ENCODE measurements around the gene GSTA4.

DNA sequence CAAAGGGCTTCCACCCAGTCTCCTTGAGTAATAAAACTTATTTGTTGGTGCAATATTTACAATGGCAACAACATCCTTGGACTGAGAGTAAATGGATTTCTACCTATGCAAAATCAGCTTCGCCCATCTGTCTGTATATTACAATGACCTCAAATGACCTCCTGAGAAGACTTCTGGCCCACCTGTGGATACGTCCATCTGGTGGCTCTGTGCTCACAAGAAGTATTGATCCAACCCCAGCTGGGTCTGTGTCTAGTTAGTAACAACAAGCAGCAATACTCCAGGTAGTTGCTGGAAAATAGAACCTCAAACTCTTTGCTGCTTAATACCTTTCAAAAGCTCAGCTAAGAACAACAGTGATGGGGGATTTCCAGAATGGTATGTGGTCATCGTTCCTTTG lies 34.7 kb upstream of the GSTA4 start:
- TF ChIP-seq CTCF (IDR thresholded peaks at IDR 0.05; ENCODE audit: poor library complexity): no peak
- TF ChIP-seq EZH2 (IDR thresholded peaks at IDR 0.05; ENCODE audit: borderline replicate concordance): no peak
- no peak for TF ChIP-seq EZH2phosphoT487 (IDR thresholded peaks at IDR 0.05; ENCODE audit: low read depth, severe bottlenecking, unreplicated experiment)
